HepG2 (cell line): ENCODE results near the gene HSPB6. TPM values are rescaled to one million over a fixed set of nuclear protein-coding genes. Genes with fewer than 3 reads are reported as not detected.

Experiments used
- AGO1 ChIP-seq: fragments of 200-400 bp; formaldehyde crosslinking; IDR thresholded peaks from 2 replicates; pipeline ENCODE4 v1.6.1; 2017; ENCODE audit warnings: mild to moderate bottlenecking, low read depth, low read length, moderate library complexity; ENCODE audit not compliant: poor library complexity, severe bottlenecking
- ARNTL ChIP-seq: sonication (generic); formaldehyde crosslinking; IDR thresholded peaks from 2 replicates; pipeline ENCODE4 v1.4.0; 2020; ENCODE audit warnings: mild to moderate bottlenecking, missing genetic modification reagents
- DMAP1 ChIP-seq: IDR thresholded peaks from 2 replicates; pipeline ENCODE4 v1.6.1; 2016
- FOXJ3 ChIP-seq: sonication (generic); formaldehyde crosslinking; IDR thresholded peaks from 2 replicates; pipeline ENCODE4 v1.4.0; 2020; ENCODE audit warnings: missing genetic modification reagents, mild to moderate bottlenecking, borderline replicate concordance
- KDM5B ChIP-seq: sonication (generic); formaldehyde crosslinking; IDR thresholded peaks from 2 replicates; pipeline ENCODE4 v1.4.0; 2020; ENCODE audit warnings: missing genetic modification reagents, mild to moderate bottlenecking, borderline replicate concordance
- KLF15 ChIP-seq: sonication (generic); formaldehyde crosslinking; IDR thresholded peaks from 2 replicates; pipeline ENCODE4 v1.8.1; 2023; ENCODE audit warnings: borderline replicate concordance, mild to moderate bottlenecking, inconsistent platforms, missing genetic modification reagents, mixed read lengths
- SIN3A ChIP-seq: IDR thresholded peaks from 2 replicates; pipeline ENCODE4 v1.6.1; 2011; ENCODE audit warnings: low read depth, mild to moderate bottlenecking, control low read depth, low read length, borderline replicate concordance
- SIX4 ChIP-seq: sonication (generic); formaldehyde crosslinking; IDR thresholded peaks from 2 replicates; pipeline ENCODE4 v1.4.0; 2020; ENCODE audit warnings: missing genetic modification reagents
- ZC3H13 ChIP-seq: sonication (generic); formaldehyde crosslinking; IDR thresholded peaks from 2 replicates; pipeline ENCODE4 v1.8.1; 2023; ENCODE audit warnings: mild to moderate bottlenecking, missing genetic modification reagents, moderate library complexity
- ZKSCAN5 ChIP-seq: sonication (generic); formaldehyde crosslinking; IDR thresholded peaks from 2 replicates; pipeline ENCODE4 v1.5.1; 2020; ENCODE audit warnings: mild to moderate bottlenecking, missing genetic modification reagents
- ZNF230 ChIP-seq: sonication (generic); formaldehyde crosslinking; IDR thresholded peaks from 2 replicates; pipeline ENCODE4 v1.4.0; 2020; ENCODE audit warnings: mild to moderate bottlenecking, missing genetic modification reagents
- ZNF232 ChIP-seq: sonication (generic); formaldehyde crosslinking; IDR thresholded peaks from 2 replicates; pipeline ENCODE4 v1.4.0; 2020; ENCODE audit warnings: missing genetic modification reagents, borderline replicate concordance
- ZNF33A ChIP-seq: sonication (generic); formaldehyde crosslinking; IDR thresholded peaks from 2 replicates; pipeline ENCODE4 v1.5.1; 2020; ENCODE audit warnings: missing genetic modification reagents, mild to moderate bottlenecking, moderate library complexity, borderline replicate concordance
- ZNF501 ChIP-seq: sonication (generic); formaldehyde crosslinking; IDR thresholded peaks from 2 replicates; pipeline ENCODE4 v1.5.1; 2020; ENCODE audit warnings: mild to moderate bottlenecking, moderate library complexity, missing genetic modification reagents
- ZNF552 ChIP-seq: sonication (generic); formaldehyde crosslinking; IDR thresholded peaks from 2 replicates; pipeline ENCODE4 v1.9.0; 2022; ENCODE audit warnings: missing genetic modification reagents, mild to moderate bottlenecking, borderline replicate concordance
- ZNF614 ChIP-seq: IDR thresholded peaks from 2 replicates; pipeline ENCODE4 v1.6.1; 2018; ENCODE audit warnings: missing biosample characterization, missing genetic modification reagents, inconsistent platforms, borderline replicate concordance
- ZSCAN25 ChIP-seq: sonication (generic); formaldehyde crosslinking; IDR thresholded peaks from 2 replicates; pipeline ENCODE4 v1.8.0; 2022; ENCODE audit warnings: mild to moderate bottlenecking, missing genetic modification reagents
- polyA plus RNA-seq, 8 experiments: library from polyadenylated mRNA; depleted of rRNA in 3 of 8; stranded (reverse) in 7 of 8; unstranded in 1 of 8; fragments of >200 nt; fragmentation: Illumina TruSeq in 4 of 8; extraction: Trizol in 4 of 8; gene quantifications; 2 replicates each; pipeline versions ENCODE4 v1.2.1 to v1.2.3, GENCODE V29; 2011 to 2016; ENCODE audit warnings: low read depth in 4 of 8, missing spikeins in 1 of 8, mixed read lengths in 1 of 8; ENCODE audit not compliant: insufficient read depth in 1 of 8
- total RNA-seq, 5 experiments: library from RNA; depleted of rRNA; stranded (reverse); fragments of >200 nt; fragmentation: Illumina TruSeq; extraction: Trizol; gene quantifications; 2 replicates each; pipeline ENCODE4 v1.2.3, GENCODE V29; 2016; ENCODE audit warnings: low read depth in 1 of 5
- TF ChIP-seq, protein P1 (sequence below): sonication (generic); formaldehyde crosslinking; IDR thresholded peaks from 2 replicates; pipeline ENCODE4 v1.8.1; 2022; ENCODE audit warnings: low read depth, mild to moderate bottlenecking, missing genetic modification reagents
- TF ChIP-seq, protein P2 (sequence below): sonication (generic); formaldehyde crosslinking; IDR thresholded peaks from 2 replicates; pipeline ENCODE4 v1.5.1; 2020; ENCODE audit warnings: mild to moderate bottlenecking, moderate library complexity, missing genetic modification reagents
- TF ChIP-seq, protein P3 (sequence below): sonication (generic); formaldehyde crosslinking; conservative IDR thresholded peaks from 2 replicates; pipeline ENCODE4 v1.8.0; 2022; ENCODE audit warnings: mild to moderate bottlenecking, moderate library complexity, missing genetic modification reagents
- TF ChIP-seq, protein P4 (sequence below): sonication (generic); formaldehyde crosslinking; IDR thresholded peaks from 2 replicates; pipeline ENCODE4 v1.8.0; 2022; ENCODE audit warnings: low read depth, missing genetic modification reagents

Gene HSPB6
- total and polyA plus RNA-seq, 2 of the 13 experiments (the other 11 are each of a cell fraction or from before 2014, with no cell fraction given), result 0.18 TPM; not detected in 1

DNA sequence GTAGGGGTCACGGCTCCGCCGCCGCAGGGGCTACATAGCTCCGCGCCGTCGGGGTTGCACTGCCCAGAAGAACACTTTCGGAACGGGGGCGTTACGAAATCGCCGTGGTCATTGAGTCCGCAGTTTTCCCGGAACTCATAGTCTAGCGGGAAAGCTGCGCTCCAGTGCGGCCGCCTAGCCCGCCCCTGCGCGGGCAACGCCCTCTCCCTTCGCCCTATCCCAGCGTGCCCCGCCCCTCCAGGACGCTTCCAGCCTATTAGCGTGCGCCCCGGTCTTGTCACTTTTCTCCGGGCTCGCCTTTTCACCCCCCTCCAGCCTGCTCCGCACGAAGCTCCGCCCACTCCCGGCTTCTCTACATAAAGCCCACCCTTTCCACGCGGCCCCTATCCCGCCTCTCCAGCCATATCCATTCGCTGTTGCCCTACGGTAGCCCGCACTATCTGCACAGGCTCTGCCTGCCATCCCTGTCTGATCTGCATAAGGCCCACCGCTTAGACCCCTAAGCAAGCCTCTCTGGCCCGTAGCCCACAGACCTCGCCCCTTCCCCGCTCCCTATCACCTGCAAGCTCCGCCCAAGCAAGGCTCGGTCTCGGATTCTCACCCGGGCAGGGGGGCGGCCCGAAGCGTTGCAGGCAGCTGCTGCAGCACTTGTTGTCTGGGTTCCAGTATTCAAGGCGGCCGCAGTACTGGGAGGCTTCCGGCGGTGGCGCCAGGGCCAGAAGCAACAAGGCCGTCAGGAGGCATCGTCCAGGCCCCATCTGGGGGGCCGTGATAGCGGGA lies 16.2 kb downstream of the HSPB6 start (continued):
- no peak for TF ChIP-seq ZNF552 (CRISPR knock-in tag)
- TF ChIP-seq ZNF614 (CRISPR knock-in tag), result no peak; the same call in 1 of the 2 replicates
- TF ChIP-seq KLF15 (CRISPR knock-in tag), result 0 out of 2 replicates have a peak, but pooled peaks have one; percentile 73
- TF ChIP-seq AGO1, result peak; percentile 25
- TF ChIP-seq ARNTL, result no peak
- TF ChIP-seq, protein P1, sequence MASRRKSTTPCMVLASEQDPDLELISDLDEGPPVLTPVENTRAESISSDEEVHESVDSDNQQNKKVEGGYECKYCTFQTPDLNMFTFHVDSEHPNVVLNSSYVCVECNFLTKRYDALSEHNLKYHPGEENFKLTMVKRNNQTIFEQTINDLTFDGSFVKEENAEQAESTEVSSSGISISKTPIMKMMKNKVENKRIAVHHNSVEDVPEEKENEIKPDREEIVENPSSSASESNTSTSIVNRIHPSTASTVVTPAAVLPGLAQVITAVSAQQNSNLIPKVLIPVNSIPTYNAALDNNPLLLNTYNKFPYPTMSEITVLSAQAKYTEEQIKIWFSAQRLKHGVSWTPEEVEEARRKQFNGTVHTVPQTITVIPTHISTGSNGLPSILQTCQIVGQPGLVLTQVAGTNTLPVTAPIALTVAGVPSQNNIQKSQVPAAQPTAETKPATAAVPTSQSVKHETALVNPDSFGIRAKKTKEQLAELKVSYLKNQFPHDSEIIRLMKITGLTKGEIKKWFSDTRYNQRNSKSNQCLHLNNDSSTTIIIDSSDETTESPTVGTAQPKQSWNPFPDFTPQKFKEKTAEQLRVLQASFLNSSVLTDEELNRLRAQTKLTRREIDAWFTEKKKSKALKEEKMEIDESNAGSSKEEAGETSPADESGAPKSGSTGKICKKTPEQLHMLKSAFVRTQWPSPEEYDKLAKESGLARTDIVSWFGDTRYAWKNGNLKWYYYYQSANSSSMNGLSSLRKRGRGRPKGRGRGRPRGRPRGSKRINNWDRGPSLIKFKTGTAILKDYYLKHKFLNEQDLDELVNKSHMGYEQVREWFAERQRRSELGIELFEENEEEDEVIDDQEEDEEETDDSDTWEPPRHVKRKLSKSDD (CRISPR knock-in tag), result 0 out of 2 replicates have a peak, but pooled peaks have one; percentile 39
- no peak for TF ChIP-seq ZKSCAN5
- TF ChIP-seq DMAP1 (CRISPR knock-in tag), result peak; percentile 51; the same call in 1 of the 2 replicates
- TF ChIP-seq ZNF33A (CRISPR knock-in tag), result no peak
- no peak for TF ChIP-seq ZNF232 (CRISPR knock-in tag)
- TF ChIP-seq ZNF230 (CRISPR knock-in tag), result peak; percentile 60; the same call in 1 of the 2 replicates
- no peak for TF ChIP-seq SIX4 (CRISPR knock-in tag)
- TF ChIP-seq ZNF501, result peak; percentile 77
- no peak for TF ChIP-seq ZC3H13 (CRISPR knock-in tag)
- TF ChIP-seq KDM5B, result 0 out of 2 replicates have a peak, but pooled peaks have one; percentile 8
- TF ChIP-seq ZSCAN25 (CRISPR knock-in tag), result peak; percentile 89
- TF ChIP-seq, protein P2, sequence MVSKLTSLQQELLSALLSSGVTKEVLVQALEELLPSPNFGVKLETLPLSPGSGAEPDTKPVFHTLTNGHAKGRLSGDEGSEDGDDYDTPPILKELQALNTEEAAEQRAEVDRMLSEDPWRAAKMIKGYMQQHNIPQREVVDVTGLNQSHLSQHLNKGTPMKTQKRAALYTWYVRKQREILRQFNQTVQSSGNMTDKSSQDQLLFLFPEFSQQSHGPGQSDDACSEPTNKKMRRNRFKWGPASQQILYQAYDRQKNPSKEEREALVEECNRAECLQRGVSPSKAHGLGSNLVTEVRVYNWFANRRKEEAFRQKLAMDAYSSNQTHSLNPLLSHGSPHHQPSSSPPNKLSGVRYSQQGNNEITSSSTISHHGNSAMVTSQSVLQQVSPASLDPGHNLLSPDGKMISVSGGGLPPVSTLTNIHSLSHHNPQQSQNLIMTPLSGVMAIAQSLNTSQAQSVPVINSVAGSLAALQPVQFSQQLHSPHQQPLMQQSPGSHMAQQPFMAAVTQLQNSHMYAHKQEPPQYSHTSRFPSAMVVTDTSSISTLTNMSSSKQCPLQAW, result peak; percentile 81
- TF ChIP-seq FOXJ3 (CRISPR knock-in tag), result 0 out of 2 replicates have a peak, but pooled peaks have one; percentile 35
- TF ChIP-seq, protein P3, sequence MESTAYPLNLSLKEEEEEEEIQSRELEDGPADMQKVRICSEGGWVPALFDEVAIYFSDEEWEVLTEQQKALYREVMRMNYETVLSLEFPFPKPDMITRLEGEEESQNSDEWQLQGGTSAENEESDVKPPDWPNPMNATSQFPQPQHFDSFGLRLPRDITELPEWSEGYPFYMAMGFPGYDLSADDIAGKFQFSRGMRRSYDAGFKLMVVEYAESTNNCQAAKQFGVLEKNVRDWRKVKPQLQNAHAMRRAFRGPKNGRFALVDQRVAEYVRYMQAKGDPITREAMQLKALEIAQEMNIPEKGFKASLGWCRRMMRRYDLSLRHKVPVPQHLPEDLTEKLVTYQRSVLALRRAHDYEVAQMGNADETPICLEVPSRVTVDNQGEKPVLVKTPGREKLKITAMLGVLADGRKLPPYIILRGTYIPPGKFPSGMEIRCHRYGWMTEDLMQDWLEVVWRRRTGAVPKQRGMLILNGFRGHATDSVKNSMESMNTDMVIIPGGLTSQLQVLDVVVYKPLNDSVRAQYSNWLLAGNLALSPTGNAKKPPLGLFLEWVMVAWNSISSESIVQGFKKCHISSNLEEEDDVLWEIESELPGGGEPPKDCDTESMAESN, result 0 out of 2 replicates have a peak, but pooled peaks have one; percentile 39
- TF ChIP-seq, protein P4, sequence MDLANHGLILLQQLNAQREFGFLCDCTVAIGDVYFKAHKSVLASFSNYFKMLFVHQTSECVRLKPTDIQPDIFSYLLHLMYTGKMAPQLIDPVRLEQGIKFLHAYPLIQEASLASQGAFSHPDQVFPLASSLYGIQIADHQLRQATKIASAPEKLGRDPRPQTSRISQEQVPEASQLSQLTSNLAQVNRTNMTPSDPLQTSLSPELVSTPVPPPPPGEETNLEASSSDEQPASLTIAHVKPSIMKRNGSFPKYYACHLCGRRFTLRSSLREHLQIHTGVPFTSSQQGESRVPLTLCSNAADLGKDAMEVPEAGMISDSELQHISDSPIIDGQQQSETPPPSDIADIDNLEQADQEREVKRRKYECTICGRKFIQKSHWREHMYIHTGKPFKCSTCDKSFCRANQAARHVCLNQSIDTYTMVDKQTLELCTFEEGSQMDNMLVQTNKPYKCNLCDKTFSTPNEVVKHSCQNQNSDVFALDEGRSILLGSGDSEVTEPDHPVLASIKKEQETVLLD (CRISPR knock-in tag), result 0 out of 2 replicates have a peak, but pooled peaks have one; percentile 38
- peak; percentile 88; the same call in 1 of the 2 replicates for TF ChIP-seq SIN3A
